Neural cell (in vitro differentiated cells): Measurements from ENCODE around the gene MAPK14. TPM values are rescaled to one million over a fixed set of nuclear protein-coding genes. Genes with fewer than 3 reads are reported as not detected.

Source experiments
- H2AFZ ChIP-seq: fragments of 200-600, 300-800 bp; sonication (generic), shearing (Covaris generic); 2 replicates; pipeline ENCODE4 v1.6.0; 2014; ENCODE audit warnings: low read depth, mild to moderate bottlenecking, antibody characterized with exemption, low read length, moderate library complexity
- H3F3A ChIP-seq: fragments of 200-600 bp; shearing (Covaris generic); 2 replicates; pipeline ENCODE4 v1.6.1; 2016; ENCODE audit warnings: mild to moderate bottlenecking, moderate library complexity, mixed read lengths, antibody characterized with exemption, low read length; ENCODE audit not compliant: insufficient read depth, poor library complexity, severe bottlenecking
- H3K27ac ChIP-seq: fragments of 200-600, 300-800 bp; sonication (generic), shearing (Covaris generic); 2 replicates; pipeline ENCODE4 v1.5.1; 2014; ENCODE audit warnings: mild to moderate bottlenecking, low read length, moderate library complexity
- H3K27me3 ChIP-seq: fragments of 300-800, 200-600 bp; sonication (generic), shearing (Covaris generic); 2 replicates; pipeline ENCODE4 v1.6.0; 2014; ENCODE audit warnings: mild to moderate bottlenecking, low read depth, low read length, moderate library complexity; ENCODE audit not compliant: insufficient read depth
- H3K36me3 ChIP-seq: fragments of 300-800, 200-600 bp; sonication (generic), shearing (Covaris generic); 2 replicates; pipeline ENCODE4 v1.5.1; 2014; ENCODE audit warnings: mild to moderate bottlenecking, antibody characterized with exemption, low read length, moderate library complexity; ENCODE audit not compliant: insufficient read depth
- H3K4me2 ChIP-seq: fragments of 300-800, 200-600 bp; sonication (generic), shearing (Covaris generic); 2 replicates; pipeline ENCODE4 v1.6.0; 2014; ENCODE audit warnings: mild to moderate bottlenecking, low read length
- H3K4me3 ChIP-seq: fragments of 300-800, 200-600 bp; sonication (generic), shearing (Covaris generic); 2 replicates; pipeline ENCODE4 v1.5.1; 2014; ENCODE audit warnings: mild to moderate bottlenecking, low read length, moderate library complexity
- H3K79me2 ChIP-seq: fragments of 200-600 bp; shearing (Covaris generic); replicated peaks from 2 replicates; pipeline ENCODE4 v1.6.0; 2014; ENCODE audit warnings: mild to moderate bottlenecking, low read length, moderate library complexity; ENCODE audit not compliant: insufficient read depth
- H3K9ac ChIP-seq: fragments of 300-800, 200-600 bp; sonication (generic), shearing (Covaris generic); 2 replicates; pipeline ENCODE4 v1.6.1; 2016; ENCODE audit warnings: mild to moderate bottlenecking, low read length, mixed read lengths
- H3K9me2 ChIP-seq: fragments of 200-600 bp; shearing (Covaris generic); 2 replicates; pipeline ENCODE4 v1.6.1; 2016; ENCODE audit warnings: mild to moderate bottlenecking, low read length, mixed read lengths; ENCODE audit not compliant: insufficient read depth
- H3K9me3 ChIP-seq: fragments of 200-600, 300-800 bp; sonication (generic), shearing (Covaris generic); 2 replicates; pipeline ENCODE4 v1.6.1; 2016; ENCODE audit warnings: mild to moderate bottlenecking, mixed run types, low read length, moderate library complexity, mixed read lengths
- H4K20me1 ChIP-seq: fragments of 200-600 bp; shearing (Covaris generic); 2 replicates; pipeline ENCODE4 v1.6.1; 2016; ENCODE audit warnings: mild to moderate bottlenecking, mixed run types; ENCODE audit not compliant: insufficient read depth
- EP300 ChIP-seq: fragments of 450-650 bp; conservative IDR thresholded peaks from 2 replicates; pipeline ENCODE4 v1.6.1; 2014; ENCODE audit warnings: antibody characterized with exemption, mild to moderate bottlenecking, moderate library complexity; ENCODE audit not compliant: poor library complexity, severe bottlenecking
- EZH2 ChIP-seq: fragments of 200-600, 300-800 bp; shearing (Covaris generic), sonication (generic); IDR thresholded peaks from 2 replicates; pipeline ENCODE4 v1.6.1; 2014; ENCODE audit warnings: antibody characterized with exemption, low read length, borderline replicate concordance, mild to moderate bottlenecking; ENCODE audit not compliant: insufficient read depth, poor library complexity, severe bottlenecking
- MXI1 ChIP-seq: fragments of 450-650 bp; conservative IDR thresholded peaks from 2 replicates; pipeline ENCODE4 v1.6.1; 2014; ENCODE audit warnings: antibody characterized with exemption, mild to moderate bottlenecking; ENCODE audit not compliant: poor library complexity, severe bottlenecking
- POLR2AphosphoS5 ChIP-seq: IDR thresholded peaks from 2 replicates; pipeline ENCODE4 v1.6.1; 2012
- RAD21 ChIP-seq: fragments of 450-650 bp; conservative IDR thresholded peaks from 2 replicates; pipeline ENCODE4 v1.6.1; 2014; ENCODE audit warnings: antibody characterized with exemption, mild to moderate bottlenecking, moderate library complexity
- SMC3 ChIP-seq: fragments of 450-650 bp; conservative IDR thresholded peaks from 2 replicates; pipeline ENCODE4 v1.6.1; 2014; ENCODE audit warnings: antibody characterized with exemption, mild to moderate bottlenecking, moderate library complexity; ENCODE audit not compliant: poor library complexity
- TAF1 ChIP-seq: IDR thresholded peaks from 2 replicates; pipeline ENCODE4 v1.6.1; 2012; ENCODE audit warnings: low read depth
- polyA plus RNA-seq: library from polyadenylated mRNA; depleted of rRNA; stranded (reverse); fragments of >200 nt; gene quantifications from 2 replicates; pipeline ENCODE4 v1.2.3, GENCODE V29; 2014
- TF ChIP-seq, protein P1 (sequence below): IDR thresholded peaks from 2 replicates; pipeline ENCODE4 v1.6.1; 2012; ENCODE audit warnings: borderline replicate concordance
- TF ChIP-seq, protein P2 (sequence below): fragments of 450-650 bp; IDR thresholded peaks from 2 replicates; pipeline ENCODE4 v1.5.1; 2014; ENCODE audit warnings: antibody characterized with exemption, mild to moderate bottlenecking, moderate library complexity; ENCODE audit not compliant: poor library complexity, severe bottlenecking

The MAPK14 gene
- polyA plus RNA-seq, 1 donor from 2014 or later: 26.6 TPM

GRCh38 chr6:36147294-36147693 is 119.7 kb downstream of the MAPK14 start:
- H2AFZ ChIP-seq: no peak overlapping the region
- H3K9me3 ChIP-seq: no peaks in the 10 kb centered on the region
- TF ChIP-seq TAF1 (no peak), RAD21 (no peak), MXI1 (no peak), POLR2AphosphoS5 (no peak), SMC3 (no peak), EP300 (no peak)
- TF ChIP-seq, protein P1, sequence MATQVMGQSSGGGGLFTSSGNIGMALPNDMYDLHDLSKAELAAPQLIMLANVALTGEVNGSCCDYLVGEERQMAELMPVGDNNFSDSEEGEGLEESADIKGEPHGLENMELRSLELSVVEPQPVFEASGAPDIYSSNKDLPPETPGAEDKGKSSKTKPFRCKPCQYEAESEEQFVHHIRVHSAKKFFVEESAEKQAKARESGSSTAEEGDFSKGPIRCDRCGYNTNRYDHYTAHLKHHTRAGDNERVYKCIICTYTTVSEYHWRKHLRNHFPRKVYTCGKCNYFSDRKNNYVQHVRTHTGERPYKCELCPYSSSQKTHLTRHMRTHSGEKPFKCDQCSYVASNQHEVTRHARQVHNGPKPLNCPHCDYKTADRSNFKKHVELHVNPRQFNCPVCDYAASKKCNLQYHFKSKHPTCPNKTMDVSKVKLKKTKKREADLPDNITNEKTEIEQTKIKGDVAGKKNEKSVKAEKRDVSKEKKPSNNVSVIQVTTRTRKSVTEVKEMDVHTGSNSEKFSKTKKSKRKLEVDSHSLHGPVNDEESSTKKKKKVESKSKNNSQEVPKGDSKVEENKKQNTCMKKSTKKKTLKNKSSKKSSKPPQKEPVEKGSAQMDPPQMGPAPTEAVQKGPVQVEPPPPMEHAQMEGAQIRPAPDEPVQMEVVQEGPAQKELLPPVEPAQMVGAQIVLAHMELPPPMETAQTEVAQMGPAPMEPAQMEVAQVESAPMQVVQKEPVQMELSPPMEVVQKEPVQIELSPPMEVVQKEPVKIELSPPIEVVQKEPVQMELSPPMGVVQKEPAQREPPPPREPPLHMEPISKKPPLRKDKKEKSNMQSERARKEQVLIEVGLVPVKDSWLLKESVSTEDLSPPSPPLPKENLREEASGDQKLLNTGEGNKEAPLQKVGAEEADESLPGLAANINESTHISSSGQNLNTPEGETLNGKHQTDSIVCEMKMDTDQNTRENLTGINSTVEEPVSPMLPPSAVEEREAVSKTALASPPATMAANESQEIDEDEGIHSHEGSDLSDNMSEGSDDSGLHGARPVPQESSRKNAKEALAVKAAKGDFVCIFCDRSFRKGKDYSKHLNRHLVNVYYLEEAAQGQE: no peak
- TF ChIP-seq, protein P2, sequence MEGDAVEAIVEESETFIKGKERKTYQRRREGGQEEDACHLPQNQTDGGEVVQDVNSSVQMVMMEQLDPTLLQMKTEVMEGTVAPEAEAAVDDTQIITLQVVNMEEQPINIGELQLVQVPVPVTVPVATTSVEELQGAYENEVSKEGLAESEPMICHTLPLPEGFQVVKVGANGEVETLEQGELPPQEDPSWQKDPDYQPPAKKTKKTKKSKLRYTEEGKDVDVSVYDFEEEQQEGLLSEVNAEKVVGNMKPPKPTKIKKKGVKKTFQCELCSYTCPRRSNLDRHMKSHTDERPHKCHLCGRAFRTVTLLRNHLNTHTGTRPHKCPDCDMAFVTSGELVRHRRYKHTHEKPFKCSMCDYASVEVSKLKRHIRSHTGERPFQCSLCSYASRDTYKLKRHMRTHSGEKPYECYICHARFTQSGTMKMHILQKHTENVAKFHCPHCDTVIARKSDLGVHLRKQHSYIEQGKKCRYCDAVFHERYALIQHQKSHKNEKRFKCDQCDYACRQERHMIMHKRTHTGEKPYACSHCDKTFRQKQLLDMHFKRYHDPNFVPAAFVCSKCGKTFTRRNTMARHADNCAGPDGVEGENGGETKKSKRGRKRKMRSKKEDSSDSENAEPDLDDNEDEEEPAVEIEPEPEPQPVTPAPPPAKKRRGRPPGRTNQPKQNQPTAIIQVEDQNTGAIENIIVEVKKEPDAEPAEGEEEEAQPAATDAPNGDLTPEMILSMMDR: no peak
- H3K9me2 ChIP-seq: no peaks in the 10 kb centered on the region
- no peak overlapping the region for H3K4me2 ChIP-seq
- no peaks in the 10 kb centered on the region for H3K79me2 ChIP-seq
- no peaks in the 10 kb centered on the region for H4K20me1 ChIP-seq
- no peak overlapping the region for H3K27ac ChIP-seq
- no peaks in the 10 kb centered on the region for H3K27me3 ChIP-seq
- H3K4me3 ChIP-seq: no peak overlapping the region
- H3K36me3 ChIP-seq: no peaks in the 10 kb centered on the region
- H3F3A ChIP-seq: no peaks in the 10 kb centered on the region
- no peak overlapping the region for H3K9ac ChIP-seq

DNA sequence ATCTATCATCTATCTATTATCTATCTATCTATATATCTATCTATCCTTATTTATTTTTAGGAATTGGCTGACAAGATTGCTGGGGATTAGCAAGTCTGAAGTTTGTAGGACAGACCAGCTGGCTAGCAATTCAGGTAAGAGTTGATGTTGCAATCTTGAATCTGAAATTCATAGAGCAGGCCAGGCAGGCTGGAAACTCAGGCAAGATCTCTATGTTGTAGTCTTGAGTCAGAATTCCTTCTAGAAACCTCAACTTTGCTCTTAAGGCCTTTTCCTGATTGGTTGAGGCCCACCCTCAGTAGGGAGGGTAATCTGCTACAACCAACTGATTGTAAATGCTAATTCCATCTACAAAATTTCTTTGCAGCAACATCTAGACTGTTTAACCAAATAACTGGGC is 121.9 kb downstream of the MAPK14 start:
- no peak overlapping the region for H3K9ac ChIP-seq
- no peak overlapping the region for H2AFZ ChIP-seq
- H3K4me2 ChIP-seq: no peak overlapping the region
- no peaks in the 10 kb centered on the region for H3K36me3 ChIP-seq
- no peaks in the 10 kb centered on the region for H3K9me2 ChIP-seq
- H3K9me3 ChIP-seq: no peaks in the 10 kb centered on the region
- H3K4me3 ChIP-seq: no peak overlapping the region
- no peaks in the 10 kb centered on the region for H3K79me2 ChIP-seq
- no peaks in the 10 kb centered on the region for H4K20me1 ChIP-seq
- H3K27ac ChIP-seq: no peak overlapping the region
- no peak for TF ChIP-seq EZH2
- TF ChIP-seq, protein P1: no peak
- no peak for TF ChIP-seq POLR2AphosphoS5
- no peak for TF ChIP-seq SMC3
- no peak for TF ChIP-seq TAF1
- TF ChIP-seq, protein P2: no peak
- no peak for TF ChIP-seq EP300
- TF ChIP-seq RAD21: no peak
- no peak for TF ChIP-seq MXI1
- H3F3A ChIP-seq: no peaks in the 10 kb centered on the region
- no peaks in the 10 kb centered on the region for H3K27me3 ChIP-seq
